ENCODE data around the gene EMP2. TPM values are rescaled to one million over a fixed set of nuclear protein-coding genes. Genes with fewer than 3 reads are reported as not detected.

The EMP2 gene
- total RNA-seq, 2 donors from 2014 or later = 19.0 to 20.7 TPM

DNA sequence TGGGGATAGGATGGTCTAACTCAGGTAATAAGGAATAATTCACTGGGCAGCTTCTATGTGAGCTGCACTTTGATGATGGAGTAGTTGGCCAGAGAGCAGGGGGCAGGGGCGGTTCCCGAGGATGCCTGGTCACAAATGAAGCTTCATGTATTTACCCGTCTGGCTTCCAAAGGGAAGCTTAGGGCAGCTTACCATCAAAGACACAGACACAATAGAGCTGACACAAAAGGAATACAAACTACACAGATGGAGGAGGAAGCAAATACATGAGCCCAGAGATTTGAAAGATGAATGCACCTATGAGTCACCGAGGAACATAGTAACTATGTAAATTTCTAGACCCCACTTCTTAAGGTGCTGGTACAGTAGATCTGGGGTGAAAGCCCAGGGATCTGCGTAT lies 8.7 kb upstream of the EMP2 start:
- Histone ChIP-seq H3K9ac (ENCODE audit: extremely low read depth, low read length, poor library complexity, severe bottlenecking) (no peak overlapping the region), H3K4me1 (ENCODE audit: control insufficient read depth, insufficient read depth, low read length) (no peaks in the 10 kb centered on the region), H3K4me3 (ENCODE audit: low read length) (no peak overlapping the region), H3K36me3 (ENCODE audit: control insufficient read depth, insufficient read depth, low read length) (no peaks in the 10 kb centered on the region), H3K9me3 (ENCODE audit: control insufficient read depth, low read length) (no peaks in the 10 kb centered on the region), H3K27me3 (ENCODE audit: control insufficient read depth, insufficient read depth, low read length, poor library complexity, severe bottlenecking) (no peaks in the 10 kb centered on the region), H3K27ac (ENCODE audit: low read depth, low read length) (no peak overlapping the region)
- Mint-ChIP-seq H3K4me1 (no peaks in the 10 kb centered on the region), H3K36me3 (ENCODE audit: low read depth) (no peaks in the 10 kb centered on the region), H3K4me3 (no peak overlapping the region), H3K27me3 (ENCODE audit: insufficient read depth) (no peaks in the 10 kb centered on the region), H3K9me3 (no peaks in the 10 kb centered on the region), H3K27ac (no peak overlapping the region)
- no peak for DNase-seq
- TF ChIP-seq, protein P1, sequence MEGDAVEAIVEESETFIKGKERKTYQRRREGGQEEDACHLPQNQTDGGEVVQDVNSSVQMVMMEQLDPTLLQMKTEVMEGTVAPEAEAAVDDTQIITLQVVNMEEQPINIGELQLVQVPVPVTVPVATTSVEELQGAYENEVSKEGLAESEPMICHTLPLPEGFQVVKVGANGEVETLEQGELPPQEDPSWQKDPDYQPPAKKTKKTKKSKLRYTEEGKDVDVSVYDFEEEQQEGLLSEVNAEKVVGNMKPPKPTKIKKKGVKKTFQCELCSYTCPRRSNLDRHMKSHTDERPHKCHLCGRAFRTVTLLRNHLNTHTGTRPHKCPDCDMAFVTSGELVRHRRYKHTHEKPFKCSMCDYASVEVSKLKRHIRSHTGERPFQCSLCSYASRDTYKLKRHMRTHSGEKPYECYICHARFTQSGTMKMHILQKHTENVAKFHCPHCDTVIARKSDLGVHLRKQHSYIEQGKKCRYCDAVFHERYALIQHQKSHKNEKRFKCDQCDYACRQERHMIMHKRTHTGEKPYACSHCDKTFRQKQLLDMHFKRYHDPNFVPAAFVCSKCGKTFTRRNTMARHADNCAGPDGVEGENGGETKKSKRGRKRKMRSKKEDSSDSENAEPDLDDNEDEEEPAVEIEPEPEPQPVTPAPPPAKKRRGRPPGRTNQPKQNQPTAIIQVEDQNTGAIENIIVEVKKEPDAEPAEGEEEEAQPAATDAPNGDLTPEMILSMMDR (conservative IDR thresholded peaks at IDR 0.05) = no peak
- 60 to 81% methylated on average over 4 to 5 of the region's 5 CpGs for WGBS, 2 experiments (ENCODE audit: insufficient coverage in 1 of 2, insufficient read length in 1 of 2)

DNA sequence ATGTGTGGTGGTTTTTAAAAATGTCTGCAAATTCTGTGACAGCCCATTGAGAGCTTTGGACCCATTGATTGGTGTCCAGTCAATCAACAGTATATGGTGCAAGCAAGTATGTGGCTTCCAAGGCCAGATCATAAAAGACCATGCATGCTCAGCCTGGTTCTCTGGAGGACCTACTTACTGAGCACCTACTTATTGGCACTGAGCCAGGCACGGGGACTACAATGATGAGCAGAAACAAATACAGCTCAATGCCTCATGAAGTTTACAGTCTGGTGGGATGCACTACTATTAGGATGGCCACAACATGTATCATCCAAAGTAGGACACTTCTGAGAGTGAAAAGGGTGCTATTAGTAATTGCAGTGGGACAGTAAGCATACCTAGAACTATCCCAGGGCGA lies 7.2 kb upstream of the EMP2 start:
- no peaks in the 10 kb centered on the region for H3K27me3 Mint-ChIP-seq (ENCODE audit: insufficient read depth)
- H3K4me1 Mint-ChIP-seq = no peaks in the 10 kb centered on the region
- no peaks in the 10 kb centered on the region for H3K27me3 ChIP-seq (ENCODE audit: control insufficient read depth, insufficient read depth, low read length, poor library complexity, severe bottlenecking)
- no peaks in the 10 kb centered on the region for H3K9me3 ChIP-seq (ENCODE audit: control insufficient read depth, low read length)
- H3K27ac ChIP-seq (ENCODE audit: low read depth, low read length) = no peak overlapping the region
- no peaks in the 10 kb centered on the region for H3K4me1 ChIP-seq (ENCODE audit: control insufficient read depth, insufficient read depth, low read length)
- H3K27ac Mint-ChIP-seq = no peak overlapping the region
- H3K9me3 Mint-ChIP-seq = no peaks in the 10 kb centered on the region
- no peak overlapping the region for H3K4me3 ChIP-seq (ENCODE audit: low read length)
- TF ChIP-seq, protein P1 (conservative IDR thresholded peaks at IDR 0.05) = no peak
- DNase-seq = no peak
- no peak overlapping the region for H3K9ac ChIP-seq (ENCODE audit: extremely low read depth, low read length, poor library complexity, severe bottlenecking)
- H3K36me3 Mint-ChIP-seq (ENCODE audit: low read depth) = no peaks in the 10 kb centered on the region
- H3K36me3 ChIP-seq (ENCODE audit: control insufficient read depth, insufficient read depth, low read length) = no peaks in the 10 kb centered on the region
- H3K4me3 Mint-ChIP-seq = no peak overlapping the region
- WGBS, 2 experiments (ENCODE audit: insufficient coverage in 1 of 2, insufficient read length in 1 of 2) = 93 to 100% methylated on average over 1 of the region's 2 CpGs

DNA sequence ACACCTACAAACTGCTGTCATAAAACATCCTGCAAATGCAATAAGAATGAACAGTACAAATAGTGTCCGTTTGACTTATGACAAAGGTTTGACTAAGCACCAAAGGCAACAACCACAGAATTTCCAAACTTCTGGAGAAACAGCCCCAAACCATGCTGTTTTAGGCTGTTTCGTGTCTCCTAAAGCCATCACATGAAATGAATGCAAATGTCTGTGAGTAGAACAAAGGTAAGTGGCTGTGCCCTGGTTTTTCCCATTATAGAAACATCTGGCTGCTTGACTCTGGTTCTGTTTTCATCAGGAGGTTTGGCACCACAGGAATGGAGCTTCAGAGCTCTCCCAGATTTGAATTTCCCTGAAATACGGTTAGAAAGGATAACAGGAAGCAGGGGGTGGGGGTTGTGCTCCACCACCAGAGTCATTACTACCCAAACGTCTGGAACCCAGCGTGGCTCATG lies 4.6 kb upstream of the EMP2 start:
- H3K4me1 ChIP-seq (ENCODE audit: control insufficient read depth, insufficient read depth, low read length) = no peaks in the 10 kb centered on the region
- 76 to 78% methylated on average over 5 of the region's 5 CpGs for WGBS, 2 experiments (ENCODE audit: insufficient coverage in 1 of 2, insufficient read length in 1 of 2)
- Mint-ChIP-seq H3K27me3 (ENCODE audit: insufficient read depth) (no peaks in the 10 kb centered on the region), H3K4me3 (no peak overlapping the region), H3K36me3 (ENCODE audit: low read depth) (no peaks in the 10 kb centered on the region), H3K4me1 (peaks cover 3% of the 10 kb centered on the region), H3K27ac (no peak overlapping the region), H3K9me3 (no peaks in the 10 kb centered on the region)
- H3K36me3 ChIP-seq (ENCODE audit: control insufficient read depth, insufficient read depth, low read length) = no peaks in the 10 kb centered on the region
- no peak overlapping the region for H3K27ac ChIP-seq (ENCODE audit: low read depth, low read length)
- no peak overlapping the region for H3K9ac ChIP-seq (ENCODE audit: extremely low read depth, low read length, poor library complexity, severe bottlenecking)
- no peaks in the 10 kb centered on the region for H3K9me3 ChIP-seq (ENCODE audit: control insufficient read depth, low read length)
- DNase-seq = no peak
- no peaks in the 10 kb centered on the region for H3K27me3 ChIP-seq (ENCODE audit: control insufficient read depth, insufficient read depth, low read length, poor library complexity, severe bottlenecking)
- H3K4me3 ChIP-seq (ENCODE audit: low read length) = no peak overlapping the region
- TF ChIP-seq, protein P1 (conservative IDR thresholded peaks at IDR 0.05) = no peak
